DOHH2 (cell line): Measurements from ENCODE around the gene GABRG3.

Source experiments
- H3F3A ChIP-seq: fragments of 200-600 bp; sonication (generic), shearing (Covaris generic); 2 replicates; pipeline ENCODE4 v1.6.0; 2016; ENCODE audit warnings: antibody characterized with exemption, mild to moderate bottlenecking; ENCODE audit not compliant: control insufficient read depth, insufficient read depth
- H3K27ac ChIP-seq: fragments of 200-600 bp; sonication (generic); 2 replicates; pipeline ENCODE4 v1.5.1; 2014; ENCODE audit warnings: low read depth, mild to moderate bottlenecking, low read length, moderate library complexity
- H3K27me3 ChIP-seq: fragments of 200-600 bp; sonication (generic); 2 replicates; pipeline ENCODE4 v1.6.1; 2014; ENCODE audit warnings: mild to moderate bottlenecking, low read length, mixed read lengths; ENCODE audit not compliant: control insufficient read depth
- H3K36me3 ChIP-seq: fragments of 200-600 bp; sonication (generic); 2 replicates; pipeline ENCODE4 v1.6.1; 2014; ENCODE audit warnings: mild to moderate bottlenecking, low read length, moderate library complexity, mixed read lengths; ENCODE audit not compliant: control insufficient read depth
- H3K4me1 ChIP-seq: fragments of 200-600 bp; sonication (generic); 2 replicates; pipeline ENCODE4 v1.6.1; 2014; ENCODE audit warnings: mild to moderate bottlenecking, low read length, mixed read lengths; ENCODE audit not compliant: control insufficient read depth
- H3K4me2 ChIP-seq: fragments of 200-600 bp; sonication (generic); 2 replicates; pipeline ENCODE4 v1.6.0; 2014; ENCODE audit warnings: mild to moderate bottlenecking, low read length, moderate library complexity
- H3K4me3 ChIP-seq: fragments of 200-600 bp; sonication (generic); 2 replicates; pipeline ENCODE4 v1.5.1; 2014; ENCODE audit warnings: mild to moderate bottlenecking, low read length, mixed read lengths
- H3K79me2 ChIP-seq: fragments of 200-600 bp; sonication (generic); 2 replicates; pipeline ENCODE4 v1.6.1; 2014; ENCODE audit warnings: mild to moderate bottlenecking, low read length, mixed read lengths; ENCODE audit not compliant: control insufficient read depth
- H3K9me2 ChIP-seq: fragments of 200-600 bp; sonication (generic); replicated peaks from 2 replicates; pipeline ENCODE4 v1.6.1; 2014; ENCODE audit warnings: mild to moderate bottlenecking, low read length, mixed read lengths; ENCODE audit not compliant: control insufficient read depth
- H3K9me3 ChIP-seq: fragments of 200-600 bp; sonication (generic); 2 replicates; pipeline ENCODE4 v1.6.1; 2014; ENCODE audit warnings: antibody characterized with exemption, low read length, mixed read lengths; ENCODE audit not compliant: control insufficient read depth, insufficient read depth
- H4K20me1 ChIP-seq: fragments of 200-600 bp; sonication (generic); 2 replicates; pipeline ENCODE4 v1.6.0; 2014; ENCODE audit warnings: low read depth, mild to moderate bottlenecking, antibody characterized with exemption, low read length, moderate library complexity; ENCODE audit not compliant: control insufficient read depth, insufficient read depth
- CTCF ChIP-seq: fragments of 200-600 bp; sonication (generic); IDR thresholded peaks from one replicate; pipeline ENCODE4 v1.5.1; 2014; ENCODE audit warnings: antibody characterized with exemption, mild to moderate bottlenecking, low read depth, low read length; ENCODE audit not compliant: poor library complexity, severe bottlenecking
- EZH2phosphoT487 ChIP-seq: fragments of 200-600 bp; sonication (generic); IDR thresholded peaks from 2 replicates; pipeline ENCODE4 v1.6.1; 2017; ENCODE audit warnings: borderline replicate concordance, mild to moderate bottlenecking, antibody characterized with exemption, low read length, moderate library complexity, mixed read lengths

The GABRG3 gene

GRCh38 chr15:27358751-27359434, 387.9 kb downstream of the GABRG3 start:
- no peaks in the 10 kb centered on the region for H4K20me1 ChIP-seq

GRCh38 chr15:27359586-27359985, 388.6 kb downstream of the GABRG3 start:
- Histone ChIP-seq H3K79me2 (no peaks in the 10 kb centered on the region), H3K27ac (no peak overlapping the region), H3K9me2 (no peaks in the 10 kb centered on the region), H3K27me3 (no peaks in the 10 kb centered on the region), H3K9me3 (no peaks in the 10 kb centered on the region), H3K4me1 (no peaks in the 10 kb centered on the region), H3K36me3 (no peaks in the 10 kb centered on the region), H3F3A (no peaks in the 10 kb centered on the region), H3K4me3 (no peak overlapping the region), H4K20me1 (no peaks in the 10 kb centered on the region), H3K4me2 (no peak overlapping the region)
- TF ChIP-seq EZH2phosphoT487 = no peak
- TF ChIP-seq CTCF = no peak

More at GRCh38 chr15:27358751-27359434, 387.9 kb downstream of the GABRG3 start:
- Histone ChIP-seq H3K4me3 (no peak overlapping the region), H3F3A (no peaks in the 10 kb centered on the region), H3K36me3 (no peaks in the 10 kb centered on the region), H3K4me1 (no peaks in the 10 kb centered on the region), H3K79me2 (no peaks in the 10 kb centered on the region), H3K27me3 (no peaks in the 10 kb centered on the region), H3K4me2 (no peak overlapping the region), H3K9me3 (peaks cover 6% of the 10 kb centered on the region; the same call in 1 of the 2 replicates), H3K27ac (no peak overlapping the region), H3K9me2 (no peaks in the 10 kb centered on the region)
- TF ChIP-seq CTCF (peak; percentile 72), EZH2phosphoT487 (no peak)

DNA sequence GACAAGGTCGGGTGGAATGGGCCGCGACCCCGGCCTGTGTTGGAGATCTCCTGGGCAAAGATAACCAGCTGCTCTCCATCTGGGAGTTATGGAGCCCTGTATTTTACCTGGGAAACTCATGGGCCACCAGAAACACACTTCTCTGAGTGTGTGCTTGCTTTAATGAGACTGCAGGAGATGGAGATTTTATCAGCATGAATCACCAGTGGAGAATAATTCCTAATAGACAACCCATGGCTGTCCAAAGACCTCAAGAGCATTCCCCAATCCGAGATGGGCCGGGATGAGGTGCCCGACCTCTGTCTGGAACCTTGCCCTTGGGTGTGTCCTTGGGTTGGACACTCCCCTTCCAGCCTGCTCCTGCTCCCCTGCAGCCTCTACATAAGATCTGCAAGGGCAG, 389.3 kb downstream of the GABRG3 start:
- no peaks in the 10 kb centered on the region for H3K4me1 ChIP-seq
- no peaks in the 10 kb centered on the region for H3K79me2 ChIP-seq
- H3K4me3 ChIP-seq = no peak overlapping the region
- H3K9me3 ChIP-seq = no peaks in the 10 kb centered on the region
- H3K27ac ChIP-seq = no peak overlapping the region
- H3K9me2 ChIP-seq = no peaks in the 10 kb centered on the region
- H4K20me1 ChIP-seq = no peaks in the 10 kb centered on the region
- no peaks in the 10 kb centered on the region for H3K36me3 ChIP-seq
- TF ChIP-seq EZH2phosphoT487 (no peak), CTCF (no peak)
- no peaks in the 10 kb centered on the region for H3K27me3 ChIP-seq
- no peaks in the 10 kb centered on the region for H3F3A ChIP-seq
- H3K4me2 ChIP-seq = no peak overlapping the region
